ENCODE measurements around the gene PFDN6. TPM values are rescaled to one million over a fixed set of nuclear protein-coding genes. Genes with fewer than 3 reads are reported as not detected.

PFDN6 gene
- polyA plus RNA-seq, 1 of the 3 experiments (the other 2 are of a cell fraction), result 182 TPM

- peak; percentile 75 for DNase-seq
- H4K20me1 ChIP-seq (ENCODE audit: insufficient read depth), result peaks cover 8% of the 10 kb centered on the region; the same call in 1 of the 2 replicates
- peak within 1 kb of the TSS; percentile 64 for H2AFZ ChIP-seq (ENCODE audit: low read depth)
- H3K79me2 ChIP-seq (ENCODE audit: insufficient read depth), result peaks cover 66% of the 10 kb centered on the region
- H3K4me2 ChIP-seq, result peak within 1 kb of the TSS; percentile 100
- H3K4me3 ChIP-seq (ENCODE audit: low read depth in 2 of 2, low read length in 1 of 2), result peak within 1 kb of the TSS; percentile 76 to 94
- H3K36me3 ChIP-seq (replicated peaks in 1 of 2; ENCODE audit: control insufficient read depth in 1 of 2, insufficient read depth in 2 of 2, low read length in 1 of 2), result peaks cover 5 to 21% of the 10 kb centered on the region in 2 experiments
- H3K27ac ChIP-seq (ENCODE audit: low read depth in 2 of 2, low read length in 1 of 2), result peak within 1 kb of the TSS; percentile 89 to 94
- peaks cover 17% of the 10 kb centered on the region for H3F3A ChIP-seq (replicated peaks; ENCODE audit: insufficient read depth)
- TF ChIP-seq CTCF (IDR thresholded peaks at IDR 0.05) (no peak), SIN3A (IDR thresholded peaks at IDR 0.05; ENCODE audit: borderline replicate concordance, low read depth, low read length) (no peak), POLR2AphosphoS5 (IDR thresholded peaks at IDR 0.05; ENCODE audit: low read depth, low read length) (peak; percentile 47; the same call in 1 of the 2 replicates), GATA2 (CRISPR knock-in tag; IDR thresholded peaks at IDR 0.05) (no peak), NFIC (IDR thresholded peaks at IDR 0.05; ENCODE audit: borderline replicate concordance) (peak; percentile 3; the same call in 1 of the 2 replicates), MXI1 (IDR thresholded peaks at IDR 0.05; ENCODE audit: low read depth, low read length) (0 out of 2 replicates have a peak, but pooled peaks have one; percentile 5)
- H3K9me3 ChIP-seq, result no peaks in the 10 kb centered on the region
- H3K27me3 ChIP-seq (ENCODE audit: insufficient read depth), result no peaks in the 10 kb centered on the region
- under 1% methylated on average over 19 of the region's 47 CpGs for WGBS (ENCODE audit: low lambda C conversion rate)
- no peaks in the 10 kb centered on the region for H3K9me2 ChIP-seq
- ChIA-PET CTCF (interaction anchor here (2.1 to 3.5 kb wide), 2 partner anchors 15 to 31 kb away, joined by 9 to 26 read pairs; partner anchors contain the start of gene RGL2), POLR2A (interaction anchor here (0.6 to 2.2 kb wide), 4 partner anchors 12 to 117 kb away, joined by 3 to 14 read pairs (median 3); partner anchors contain the start of gene RGL2)
- H3K4me1 ChIP-seq (ENCODE audit: control insufficient read depth in 1 of 2, insufficient read depth in 2 of 2, low read depth in 1 of 2, low read length in 1 of 2), result peaks cover 8 to 30% of the 10 kb centered on the region in 2 experiments; a peak in 1 of 4 replicates
- H3K9ac ChIP-seq, result peak within 1 kb of the TSS; percentile 96
These were observed 24.5 kb downstream of the PFDN6 start, which contains the start of gene TAPBP for GRCh38 chr6:33313709-33314514. TSS of gene TAPBP (minus strand) at chr6:33314078. CDS start at chr6:33314041, 37 bp downstream.

GRCh38 chr6:33314515-33314942, 25.1 kb downstream of the PFDN6 start:
- Histone ChIP-seq H3K9ac (peak overlapping the region; percentile 96), H3K36me3 (replicated peaks in 1 of 2; ENCODE audit: control insufficient read depth in 1 of 2, insufficient read depth in 2 of 2, low read length in 1 of 2) (peaks cover 11 to 26% of the 10 kb centered on the region in 2 experiments), H3K4me1 (ENCODE audit: control insufficient read depth in 1 of 2, insufficient read depth in 2 of 2, low read depth in 1 of 2, low read length in 1 of 2) (peaks cover 14 to 36% of the 10 kb centered on the region in 2 experiments; a peak in 1 of 4 replicates), H3F3A (replicated peaks; ENCODE audit: insufficient read depth) (peaks cover 23% of the 10 kb centered on the region), H3K4me3 (ENCODE audit: low read depth in 2 of 2, low read length in 1 of 2) (peak overlapping the region; percentile 76 to 94), H3K79me2 (ENCODE audit: insufficient read depth) (peaks cover 66% of the 10 kb centered on the region), H3K4me2 (peak overlapping the region; percentile 100), H3K27ac (ENCODE audit: low read depth in 2 of 2, low read length in 1 of 2) (peak overlapping the region; percentile 89 to 94), H2AFZ (ENCODE audit: low read depth) (peak overlapping the region; percentile 64), H3K27me3 (ENCODE audit: insufficient read depth) (no peaks in the 10 kb centered on the region), H3K9me2 (no peaks in the 10 kb centered on the region), H3K9me3 (no peaks in the 10 kb centered on the region), H4K20me1 (ENCODE audit: insufficient read depth) (peaks cover 8% of the 10 kb centered on the region; the same call in 1 of the 2 replicates)
- ChIA-PET CTCF (no interaction called here), POLR2A (no interaction called here)
- WGBS (ENCODE audit: low lambda C conversion rate), result 21% methylated on average over 10 of the region's 10 CpGs
- TF ChIP-seq MAX (IDR thresholded peaks at IDR 0.05; ENCODE audit: low read depth) (no peak), MXI1 (IDR thresholded peaks at IDR 0.05; ENCODE audit: low read depth, low read length) (peak; percentile 28; the same call in 1 of the 2 replicates)
- DNase-seq, result peak; percentile 48

Measured in SK-N-SH (cell line).